Measurements from ENCODE around the gene SLC44A1.

Gene SLC44A1

DNA sequence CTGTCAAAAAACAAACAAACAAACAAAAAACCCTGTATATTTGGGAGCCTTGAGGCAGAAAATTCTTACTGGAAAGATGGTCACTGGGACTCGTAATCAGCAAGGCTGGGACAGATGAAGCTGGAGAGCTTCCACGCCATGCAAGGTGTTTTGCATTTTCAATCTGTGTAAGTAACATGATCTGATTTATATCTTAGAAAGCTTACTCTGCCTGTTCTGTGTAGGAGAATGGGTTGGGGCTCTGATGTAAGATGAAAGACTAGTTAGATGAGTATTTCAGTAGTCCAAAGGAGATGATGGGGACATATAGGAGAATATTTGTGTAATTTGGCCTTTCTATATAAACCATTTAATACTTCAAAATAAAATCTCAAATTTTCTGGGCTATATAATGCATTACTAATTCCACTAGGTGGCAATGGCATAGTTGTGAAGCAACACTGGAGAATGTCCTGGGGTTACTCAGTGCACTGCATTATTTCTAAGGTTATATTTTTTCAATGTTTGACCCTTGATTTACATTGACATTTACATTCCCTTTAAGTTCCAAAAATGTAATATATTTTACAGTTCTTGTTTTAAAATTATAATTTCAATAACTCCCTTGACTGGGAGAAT, 181.5 kb downstream of the SLC44A1 start:
- Histone ChIP-seq H3K36me3 (ENCODE audit: control insufficient read depth in 1 of 2, insufficient read depth in 2 of 2, low read depth in 1 of 2, low read length in 2 of 2) (no peaks in the 10 kb centered on the region), H4K91ac (ENCODE audit: low read length) (no peak overlapping the region), H2BK5ac (ENCODE audit: low read depth, low read length, poor library complexity, severe bottlenecking) (no peak overlapping the region), H3K18ac (ENCODE audit: low read depth in 1 of 2, low read length in 2 of 2) (no peak overlapping the region), H3K79me1 (replicated peaks; ENCODE audit: low read length, poor library complexity, severe bottlenecking) (no peaks in the 10 kb centered on the region), H2BK120ac (ENCODE audit: low read depth, low read length) (no peak overlapping the region), H2AFZ (ENCODE audit: low read depth, low read length) (peak overlapping the region; percentile 42), H3K4me3 (ENCODE audit: insufficient read depth in 1 of 2, low read depth in 1 of 2, low read length in 2 of 2) (no peak overlapping the region), H2BK12ac (ENCODE audit: low read length in 2 of 2) (no peak overlapping the region), H3K4ac (ENCODE audit: low read depth in 1 of 2, low read length in 2 of 2) (no peak overlapping the region), H4K8ac (ENCODE audit: low read length) (no peak overlapping the region), H3K27ac (ENCODE audit: low read length, poor library complexity, severe bottlenecking) (no peak overlapping the region), H3K4me2 (ENCODE audit: low read length, poor library complexity, severe bottlenecking) (no peak overlapping the region), H2AK5ac (ENCODE audit: low read length, severe bottlenecking) (no peak overlapping the region), H2BK15ac (ENCODE audit: low read depth, poor library complexity, severe bottlenecking) (no peak overlapping the region), H3K4me1 (ENCODE audit: control insufficient read depth, insufficient read depth, low read depth, low read length) (peaks cover 1% of the 10 kb centered on the region), H3K27me3 (ENCODE audit: control insufficient read depth in 1 of 2, insufficient read depth in 1 of 2, low read length in 2 of 2) (no peaks in the 10 kb centered on the region), H3K9ac (ENCODE audit: low read length) (no peak overlapping the region), H3K23ac (ENCODE audit: low read length in 2 of 2) (no peak overlapping the region), H3K9me3 (ENCODE audit: control insufficient read depth, low read length) (no peaks in the 10 kb centered on the region), H3K14ac (ENCODE audit: low read length in 2 of 2) (no peak overlapping the region)
- no peak for DNase-seq
- whole genome bisulfite sequencing = 77% methylated on average over 2 of the region's 2 CpGs

DNA sequence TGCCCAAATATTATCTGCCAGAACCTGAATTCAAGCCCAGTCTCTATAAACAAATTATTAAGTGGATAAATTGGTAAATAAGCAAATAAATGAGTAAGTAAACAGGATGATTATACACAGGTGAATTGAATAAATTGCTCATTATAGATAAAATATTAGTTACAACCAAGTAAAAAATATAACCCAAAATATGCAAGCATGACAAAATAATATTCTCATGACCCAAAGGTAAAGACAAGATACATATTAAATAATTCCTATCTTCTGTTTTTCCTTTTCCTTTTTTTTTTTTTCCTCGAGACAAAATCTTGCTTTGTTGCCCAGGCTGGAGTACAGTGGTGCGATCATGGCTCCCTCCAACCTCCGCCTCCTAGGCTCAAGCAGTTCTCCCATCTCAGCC, 182.2 kb downstream of the SLC44A1 start:
- H3K79me1 ChIP-seq (replicated peaks; ENCODE audit: low read length, poor library complexity, severe bottlenecking) = no peaks in the 10 kb centered on the region
- H3K36me3 ChIP-seq (ENCODE audit: control insufficient read depth in 1 of 2, insufficient read depth in 2 of 2, low read depth in 1 of 2, low read length in 2 of 2) = no peaks in the 10 kb centered on the region
- H3K14ac ChIP-seq (ENCODE audit: low read length in 2 of 2) = no peak overlapping the region
- no peaks in the 10 kb centered on the region for H3K9me3 ChIP-seq (ENCODE audit: control insufficient read depth, low read length)
- no peak overlapping the region for H3K27ac ChIP-seq (ENCODE audit: low read length, poor library complexity, severe bottlenecking)
- no peak overlapping the region for H2BK15ac ChIP-seq (ENCODE audit: low read depth, poor library complexity, severe bottlenecking)
- no peak overlapping the region for H2AFZ ChIP-seq (ENCODE audit: low read depth, low read length)
- H2BK5ac ChIP-seq (ENCODE audit: low read depth, low read length, poor library complexity, severe bottlenecking) = no peak overlapping the region
- H3K27me3 ChIP-seq (ENCODE audit: control insufficient read depth in 1 of 2, insufficient read depth in 1 of 2, low read length in 2 of 2) = no peaks in the 10 kb centered on the region
- no peak overlapping the region for H3K4ac ChIP-seq (ENCODE audit: low read depth in 1 of 2, low read length in 2 of 2)
- no peak overlapping the region for H4K91ac ChIP-seq (ENCODE audit: low read length)
- no peak overlapping the region for H2BK12ac ChIP-seq (ENCODE audit: low read length in 2 of 2)
- no peak overlapping the region for H2BK120ac ChIP-seq (ENCODE audit: low read depth, low read length)
- H3K4me2 ChIP-seq (ENCODE audit: low read length, poor library complexity, severe bottlenecking) = no peak overlapping the region
- H3K23ac ChIP-seq (ENCODE audit: low read length in 2 of 2) = no peak overlapping the region
- no peak overlapping the region for H3K9ac ChIP-seq (ENCODE audit: low read length)
- DNase-seq = no peak
- H4K8ac ChIP-seq (ENCODE audit: low read length) = no peak overlapping the region
- peaks cover 1% of the 10 kb centered on the region for H3K4me1 ChIP-seq (ENCODE audit: control insufficient read depth, insufficient read depth, low read depth, low read length)
- 76% methylated on average over 2 of the region's 3 CpGs for WGBS
- no peak overlapping the region for H2AK5ac ChIP-seq (ENCODE audit: low read length, severe bottlenecking)
- H3K4me3 ChIP-seq (ENCODE audit: insufficient read depth in 1 of 2, low read depth in 1 of 2, low read length in 2 of 2) = no peak overlapping the region
- no peak overlapping the region for H3K18ac ChIP-seq (ENCODE audit: low read depth in 1 of 2, low read length in 2 of 2)

DNA sequence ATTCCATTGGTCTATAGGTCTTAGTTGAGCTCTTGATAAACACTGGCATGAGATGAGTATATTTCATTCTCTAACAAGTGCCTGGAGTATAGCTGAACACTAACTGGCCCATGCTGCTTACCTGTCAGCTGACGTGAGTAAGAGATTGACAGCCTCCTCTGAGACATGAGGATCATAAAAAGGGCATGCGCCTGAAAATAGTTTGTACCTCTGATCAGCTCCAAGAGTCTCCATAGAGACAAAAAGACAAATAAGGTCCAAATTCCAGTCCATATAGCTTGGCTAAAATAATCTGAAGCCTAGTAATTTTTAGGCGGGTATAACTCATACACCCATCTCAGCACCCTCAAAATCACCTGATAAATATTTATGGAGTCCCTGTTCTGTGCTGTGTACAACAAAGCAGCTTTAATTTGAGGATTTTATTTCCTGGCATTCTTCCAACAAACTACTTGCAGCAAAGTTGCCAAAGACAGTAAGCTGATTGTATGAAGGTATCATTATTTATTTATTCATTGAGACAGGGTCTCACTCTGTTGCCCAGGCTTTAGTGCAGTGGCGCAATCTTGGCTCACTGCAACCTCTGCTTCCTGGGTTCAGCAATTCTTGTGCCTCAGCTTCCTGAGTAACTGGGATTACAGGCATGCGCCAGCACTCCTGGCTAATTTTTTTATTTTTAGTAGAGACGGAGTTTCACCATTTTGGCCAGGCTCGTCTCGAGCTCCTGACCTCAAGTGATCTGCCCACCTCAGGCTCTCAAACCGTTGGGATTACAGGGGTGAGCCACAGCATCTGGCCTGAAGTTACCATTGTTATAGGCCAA, 187.2 kb downstream of the SLC44A1 start:
- Histone ChIP-seq H3K4ac (ENCODE audit: low read depth in 1 of 2, low read length in 2 of 2) (no peak overlapping the region), H3K4me2 (ENCODE audit: low read length, poor library complexity, severe bottlenecking) (no peak overlapping the region), H2AK5ac (ENCODE audit: low read length, severe bottlenecking) (no peak overlapping the region), H4K91ac (ENCODE audit: low read length) (no peak overlapping the region), H3K23ac (ENCODE audit: low read length in 2 of 2) (no peak overlapping the region), H3K36me3 (ENCODE audit: control insufficient read depth in 1 of 2, insufficient read depth in 2 of 2, low read depth in 1 of 2, low read length in 2 of 2) (no peaks in the 10 kb centered on the region), H3K27ac (ENCODE audit: low read length, poor library complexity, severe bottlenecking) (no peak overlapping the region), H3K18ac (ENCODE audit: low read depth in 1 of 2, low read length in 2 of 2) (no peak overlapping the region), H3K9ac (ENCODE audit: low read length) (no peak overlapping the region), H3K4me1 (ENCODE audit: control insufficient read depth, insufficient read depth, low read depth, low read length) (no peaks in the 10 kb centered on the region), H3K14ac (ENCODE audit: low read length in 2 of 2) (no peak overlapping the region), H3K79me1 (replicated peaks; ENCODE audit: low read length, poor library complexity, severe bottlenecking) (no peaks in the 10 kb centered on the region), H2AFZ (ENCODE audit: low read depth, low read length) (no peak overlapping the region), H3K27me3 (ENCODE audit: control insufficient read depth in 1 of 2, insufficient read depth in 1 of 2, low read length in 2 of 2) (no peaks in the 10 kb centered on the region), H2BK15ac (ENCODE audit: low read depth, poor library complexity, severe bottlenecking) (no peak overlapping the region), H3K9me3 (ENCODE audit: control insufficient read depth, low read length) (no peaks in the 10 kb centered on the region), H2BK120ac (ENCODE audit: low read depth, low read length) (peak overlapping the region; percentile 24), H3K4me3 (ENCODE audit: insufficient read depth in 1 of 2, low read depth in 1 of 2, low read length in 2 of 2) (no peak overlapping the region), H2BK5ac (ENCODE audit: low read depth, low read length, poor library complexity, severe bottlenecking) (no peak overlapping the region), H2BK12ac (ENCODE audit: low read length in 2 of 2) (no peak overlapping the region), H4K8ac (ENCODE audit: low read length) (no peak overlapping the region)
- DNase-seq = no peak
- WGBS = 93% methylated on average over 8 of the region's 9 CpGs

DNA sequence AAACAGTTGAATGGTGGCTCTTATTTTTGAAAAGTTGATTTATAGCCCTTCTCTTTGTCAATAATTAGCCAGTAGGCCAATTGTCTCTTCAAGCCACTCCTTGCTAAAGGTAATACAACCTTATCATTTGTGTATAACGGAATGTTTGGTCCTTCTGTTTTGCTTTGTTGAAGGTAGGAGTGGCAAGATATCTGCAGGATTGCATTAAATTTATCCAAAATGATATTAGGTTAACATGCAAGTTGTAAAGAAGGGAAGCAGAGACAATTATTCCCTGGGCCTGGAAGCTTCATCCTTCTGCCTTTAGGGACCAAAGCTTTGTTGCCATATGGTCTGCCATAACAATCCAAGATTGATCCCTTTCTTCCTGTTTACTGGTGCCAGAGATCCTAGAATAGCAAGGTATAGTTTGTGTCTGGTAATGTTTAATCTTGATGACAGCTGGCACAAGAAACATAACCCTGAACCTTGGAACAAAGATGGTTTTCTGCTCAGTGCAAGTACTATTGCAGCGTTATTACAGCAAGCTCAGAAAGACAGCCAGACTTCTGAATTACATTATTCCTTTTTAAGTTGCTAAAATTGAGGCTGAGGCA, 187.9 kb downstream of the SLC44A1 start:
- 90% methylated on average over 2 of the region's 2 CpGs for WGBS
- no peak overlapping the region for H3K18ac ChIP-seq (ENCODE audit: low read depth in 1 of 2, low read length in 2 of 2)
- H3K27me3 ChIP-seq (ENCODE audit: control insufficient read depth in 1 of 2, insufficient read depth in 1 of 2, low read length in 2 of 2) = no peaks in the 10 kb centered on the region
- no peaks in the 10 kb centered on the region for H3K4me1 ChIP-seq (ENCODE audit: control insufficient read depth, insufficient read depth, low read depth, low read length)
- no peak for DNase-seq
- H2BK15ac ChIP-seq (ENCODE audit: low read depth, poor library complexity, severe bottlenecking) = no peak overlapping the region
- no peak overlapping the region for H3K4me3 ChIP-seq (ENCODE audit: insufficient read depth in 1 of 2, low read depth in 1 of 2, low read length in 2 of 2)
- H3K36me3 ChIP-seq (ENCODE audit: control insufficient read depth in 1 of 2, insufficient read depth in 2 of 2, low read depth in 1 of 2, low read length in 2 of 2) = no peaks in the 10 kb centered on the region
- peak overlapping the region; percentile 24 for H2BK120ac ChIP-seq (ENCODE audit: low read depth, low read length)
- no peak overlapping the region for H2AK5ac ChIP-seq (ENCODE audit: low read length, severe bottlenecking)
- no peak overlapping the region for H2AFZ ChIP-seq (ENCODE audit: low read depth, low read length)
- no peaks in the 10 kb centered on the region for H3K79me1 ChIP-seq (replicated peaks; ENCODE audit: low read length, poor library complexity, severe bottlenecking)
- H3K9me3 ChIP-seq (ENCODE audit: control insufficient read depth, low read length) = no peaks in the 10 kb centered on the region
- H3K9ac ChIP-seq (ENCODE audit: low read length) = no peak overlapping the region
- H2BK12ac ChIP-seq (ENCODE audit: low read length in 2 of 2) = no peak overlapping the region
- H3K4me2 ChIP-seq (ENCODE audit: low read length, poor library complexity, severe bottlenecking) = no peak overlapping the region
- no peak overlapping the region for H3K14ac ChIP-seq (ENCODE audit: low read length in 2 of 2)
- H4K91ac ChIP-seq (ENCODE audit: low read length) = no peak overlapping the region
- H3K4ac ChIP-seq (ENCODE audit: low read depth in 1 of 2, low read length in 2 of 2) = no peak overlapping the region
- H4K8ac ChIP-seq (ENCODE audit: low read length) = no peak overlapping the region
- H3K27ac ChIP-seq (ENCODE audit: low read length, poor library complexity, severe bottlenecking) = no peak overlapping the region
- H2BK5ac ChIP-seq (ENCODE audit: low read depth, low read length, poor library complexity, severe bottlenecking) = no peak overlapping the region
- no peak overlapping the region for H3K23ac ChIP-seq (ENCODE audit: low read length in 2 of 2)

Data from mesenchymal stem cell (in vitro differentiated cells and primary cell).